GM21390 (cell line): ENCODE measurements around the gene STK39.

ENCODE experiments used
- ATAC-seq: cut with Tn5 transposase; IDR thresholded peaks from one replicate; pipeline ENCODE4 v1.9.1; 2021; ENCODE audit not compliant: unreplicated experiment

STK39 gene

GRCh38 chr2:168210895-168211570 is 36.4 kb downstream of the STK39 start:
- no peak for ATAC-seq

GRCh38 chr2:168210216-168210894 is 37.0 kb downstream of the STK39 start:
- ATAC-seq: no peak

GRCh38 chr2:168208652-168209051 is 38.7 kb downstream of the STK39 start:
- no peak for ATAC-seq

- ATAC-seq: no peak
Measured at GRCh38 chr2:168207851-168208250, 39.5 kb downstream of the STK39 start.

- no peak for ATAC-seq
Measured at GRCh38 chr2:168203762-168204693, 43.4 kb downstream of the STK39 start.

GRCh38 chr2:168201584-168202116 is 45.7 kb downstream of the STK39 start:
- ATAC-seq: no peak

GRCh38 chr2:168200930-168201583 is 46.3 kb downstream of the STK39 start:
- no peak for ATAC-seq

GRCh38 chr2:168198476-168199207 is 48.8 kb downstream of the STK39 start:
- ATAC-seq: no peak

GRCh38 chr2:168196764-168197180 is 50.6 kb downstream of the STK39 start:
- ATAC-seq: no peak

- peak; percentile 95 for ATAC-seq
Measured at GRCh38 chr2:168194784-168195522, 52.4 kb downstream of the STK39 start.

- ATAC-seq: no peak
Measured at GRCh38 chr2:168192839-168193616, 54.4 kb downstream of the STK39 start.

GRCh38 chr2:168191955-168192785 is 55.2 kb downstream of the STK39 start:
- ATAC-seq: no peak

- ATAC-seq: no peak
Measured at GRCh38 chr2:168190590-168191336, 56.6 kb downstream of the STK39 start.

- no peak for ATAC-seq
Measured at GRCh38 chr2:168189835-168190569, 57.4 kb downstream of the STK39 start.

GRCh38 chr2:168188002-168188401 is 59.4 kb downstream of the STK39 start:
- ATAC-seq: no peak

GRCh38 chr2:168186452-168186851 is 60.9 kb downstream of the STK39 start:
- ATAC-seq: no peak
